ENCODE data around the gene ALDH1L1. TPM values are rescaled to one million over a fixed set of nuclear protein-coding genes. Genes with fewer than 3 reads are reported as not detected.
A peak's percentile ranks its signal among the peaks of the same experiment; 100 is the strongest.

Gene ALDH1L1
- total RNA-seq, 1 donor from 2014 or later, result 0.49 TPM

- peaks cover 6% of the 10 kb centered on the region for H3K9me3 Mint-ChIP-seq
These were observed 31.8 kb upstream of the ALDH1L1 start for GRCh38 chr3:126212250-126212619.

GRCh38 chr3:126211569-126211968 is 31.2 kb upstream of the ALDH1L1 start:
- Mint-ChIP-seq H3K9me3 (peaks cover 6% of the 10 kb centered on the region), H3K27ac (ENCODE audit: unreplicated experiment) (no peak overlapping the region), H3K27me3 (ENCODE audit: low read depth) (peaks cover 1% of the 10 kb centered on the region), H3K4me3 (peak overlapping the region; percentile 82), H3K36me3 (ENCODE audit: low read depth) (peaks cover 2% of the 10 kb centered on the region), H3K4me1 (peaks cover 13% of the 10 kb centered on the region)
- DNase-seq (ENCODE audit: low read depth, low spot score), result no peak
- TF ChIP-seq, protein P1, sequence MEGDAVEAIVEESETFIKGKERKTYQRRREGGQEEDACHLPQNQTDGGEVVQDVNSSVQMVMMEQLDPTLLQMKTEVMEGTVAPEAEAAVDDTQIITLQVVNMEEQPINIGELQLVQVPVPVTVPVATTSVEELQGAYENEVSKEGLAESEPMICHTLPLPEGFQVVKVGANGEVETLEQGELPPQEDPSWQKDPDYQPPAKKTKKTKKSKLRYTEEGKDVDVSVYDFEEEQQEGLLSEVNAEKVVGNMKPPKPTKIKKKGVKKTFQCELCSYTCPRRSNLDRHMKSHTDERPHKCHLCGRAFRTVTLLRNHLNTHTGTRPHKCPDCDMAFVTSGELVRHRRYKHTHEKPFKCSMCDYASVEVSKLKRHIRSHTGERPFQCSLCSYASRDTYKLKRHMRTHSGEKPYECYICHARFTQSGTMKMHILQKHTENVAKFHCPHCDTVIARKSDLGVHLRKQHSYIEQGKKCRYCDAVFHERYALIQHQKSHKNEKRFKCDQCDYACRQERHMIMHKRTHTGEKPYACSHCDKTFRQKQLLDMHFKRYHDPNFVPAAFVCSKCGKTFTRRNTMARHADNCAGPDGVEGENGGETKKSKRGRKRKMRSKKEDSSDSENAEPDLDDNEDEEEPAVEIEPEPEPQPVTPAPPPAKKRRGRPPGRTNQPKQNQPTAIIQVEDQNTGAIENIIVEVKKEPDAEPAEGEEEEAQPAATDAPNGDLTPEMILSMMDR (conservative IDR thresholded peaks at IDR 0.05), result no peak

More at GRCh38 chr3:126212250-126212619, 31.8 kb upstream of the ALDH1L1 start:
- Mint-ChIP-seq H3K4me3 (peak overlapping the region; percentile 91), H3K27me3 (ENCODE audit: low read depth) (peaks cover 6% of the 10 kb centered on the region), H3K27ac (ENCODE audit: unreplicated experiment) (no peak overlapping the region), H3K36me3 (ENCODE audit: low read depth) (peaks cover 4% of the 10 kb centered on the region), H3K4me1 (peaks cover 13% of the 10 kb centered on the region)
- TF ChIP-seq, protein P1 (conservative IDR thresholded peaks at IDR 0.05), result no peak
- no peak for DNase-seq (ENCODE audit: low read depth, low spot score)

GRCh38 chr3:126210606-126211005 is 30.2 kb upstream of the ALDH1L1 start:
- no peak for DNase-seq (ENCODE audit: low read depth, low spot score)
- peaks cover 6% of the 10 kb centered on the region for H3K9me3 Mint-ChIP-seq
- no peak overlapping the region for H3K27ac Mint-ChIP-seq (ENCODE audit: unreplicated experiment)
- no peak overlapping the region for H3K4me3 Mint-ChIP-seq
- H3K36me3 Mint-ChIP-seq (ENCODE audit: low read depth), result peaks cover 2% of the 10 kb centered on the region
- TF ChIP-seq, protein P1 (conservative IDR thresholded peaks at IDR 0.05), result no peak
- no peaks in the 10 kb centered on the region for H3K27me3 Mint-ChIP-seq (ENCODE audit: low read depth)
- peaks cover 13% of the 10 kb centered on the region for H3K4me1 Mint-ChIP-seq

GRCh38 chr3:126209741-126210140 is 29.4 kb upstream of the ALDH1L1 start:
- DNase-seq (ENCODE audit: low read depth, low spot score), result no peak
- no peaks in the 10 kb centered on the region for H3K27me3 Mint-ChIP-seq (ENCODE audit: low read depth)
- peaks cover 2% of the 10 kb centered on the region for H3K36me3 Mint-ChIP-seq (ENCODE audit: low read depth)
- H3K4me1 Mint-ChIP-seq, result peaks cover 13% of the 10 kb centered on the region
- peaks cover 6% of the 10 kb centered on the region for H3K9me3 Mint-ChIP-seq
- no peak overlapping the region for H3K4me3 Mint-ChIP-seq
- H3K27ac Mint-ChIP-seq (ENCODE audit: unreplicated experiment), result no peak overlapping the region
- TF ChIP-seq, protein P1 (conservative IDR thresholded peaks at IDR 0.05), result no peak

DNA sequence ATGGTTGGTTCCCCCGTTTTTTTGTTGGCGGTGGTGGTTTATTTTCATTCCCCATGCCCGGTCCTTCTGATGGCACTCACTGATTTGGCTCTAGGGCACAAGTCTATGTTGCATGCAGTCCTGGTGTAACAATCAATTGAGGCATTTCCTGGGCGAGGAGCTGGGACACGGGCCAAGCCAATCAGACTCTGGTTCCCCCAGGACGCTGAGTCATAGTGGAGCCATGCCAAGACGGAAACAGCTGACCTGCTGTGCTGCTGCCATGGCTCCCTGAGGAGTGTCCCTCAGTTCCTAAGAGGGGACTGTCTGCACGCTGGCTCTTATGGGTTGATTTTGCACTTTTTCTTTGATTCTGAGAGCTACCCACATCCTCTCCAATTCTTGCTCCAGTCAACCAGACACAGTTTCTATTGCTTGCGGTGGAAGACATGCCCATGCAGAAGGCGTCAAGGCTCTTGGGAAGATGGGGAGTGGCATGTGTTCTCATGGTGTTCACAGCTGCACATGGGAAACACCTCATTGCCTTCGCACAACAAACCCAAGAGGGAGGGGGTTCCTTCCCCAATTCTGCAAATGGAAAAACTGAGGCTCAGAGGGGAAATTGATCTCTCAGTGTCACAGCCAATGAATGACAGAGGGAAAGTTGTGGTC is 28.3 kb upstream of the ALDH1L1 start:
- DNase-seq (ENCODE audit: low read depth, low spot score), result no peak
- Mint-ChIP-seq H3K27ac (ENCODE audit: unreplicated experiment) (no peak overlapping the region), H3K36me3 (ENCODE audit: low read depth) (peaks cover 2% of the 10 kb centered on the region), H3K27me3 (ENCODE audit: low read depth) (no peaks in the 10 kb centered on the region), H3K4me3 (no peak overlapping the region), H3K9me3 (peaks cover 6% of the 10 kb centered on the region), H3K4me1 (peaks cover 12% of the 10 kb centered on the region)
- TF ChIP-seq, protein P1 (conservative IDR thresholded peaks at IDR 0.05), result no peak
